CD4-positive, alpha-beta T cell treated with Interleukin-4 for 1 hour (primary cell): ENCODE data around the gene SSR2.
A peak's percentile ranks its signal among the peaks of the same experiment; 100 is the strongest.

Source experiments
- DNase-seq, 2 donors: peaks; one replicate each; pipeline ENCODE4 v3.0.0-alpha.2; 2020 to 2022

The SSR2 gene

GRCh38 chr1:155971910-155972809 lies 48.6 kb downstream of the SSR2 start:
- no peak for DNase-seq

- peak in 1 of 2 donors; percentile 77 for DNase-seq
These were observed 50.1 kb downstream of the SSR2 start for GRCh38 chr1:155970531-155971167.

- no peak for DNase-seq
These were observed 51.4 kb downstream of the SSR2 start for GRCh38 chr1:155969377-155969791.

- DNase-seq: no peak
These were observed 52.1 kb downstream of the SSR2 start for GRCh38 chr1:155968670-155969069.

GRCh38 chr1:155968051-155968400 lies 52.7 kb downstream of the SSR2 start:
- DNase-seq: no peak

GRCh38 chr1:155967341-155968050 lies 53.3 kb downstream of the SSR2 start:
- DNase-seq: peak; percentile 30 to 34

- DNase-seq: no peak
These were observed 54.0 kb downstream of the SSR2 start for GRCh38 chr1:155966750-155967149.

- no peak for DNase-seq
These were observed 54.6 kb downstream of the SSR2 start for GRCh38 chr1:155966135-155966534.

GRCh38 chr1:155964193-155964592 lies 56.6 kb downstream of the SSR2 start:
- DNase-seq: no peak

- DNase-seq: no peak
These were observed 58.0 kb downstream of the SSR2 start for GRCh38 chr1:155962599-155963211.

GRCh38 chr1:155961937-155962336 lies 58.8 kb downstream of the SSR2 start:
- DNase-seq: peak in 1 of 2 donors; percentile 56

GRCh38 chr1:155960081-155960745 lies 60.5 kb downstream of the SSR2 start:
- no peak for DNase-seq
